ENCODE data around the gene NRP1. TPM values are rescaled to one million over a fixed set of nuclear protein-coding genes. Genes with fewer than 3 reads are reported as not detected.

Gene NRP1
- total and polyA plus RNA-seq, 10 donors = 4.8 to 202 (median 138) TPM

- DNase-seq = no peak
- H3K4me3 ChIP-seq = no peak overlapping the region
- TF ChIP-seq POLR2A (IDR thresholded peaks at IDR 0.05) = no peak
- no peak for TF ChIP-seq POLR2AphosphoS5 (IDR thresholded peaks at IDR 0.05)
- TF ChIP-seq CTCF (IDR thresholded peaks at IDR 0.05 in 8 of 11, conservative IDR thresholded peaks at IDR 0.05 in 3 of 11) = no peak
- H3K4me1 ChIP-seq = peaks cover 0 to 3% (median 0%) of the 10 kb centered on the region in 6 donors
- H3K36me3 ChIP-seq = no peaks in the 10 kb centered on the region
- H3K27me3 ChIP-seq (replicated peaks in 1 of 7) = no peaks in the 10 kb centered on the region
- no peak overlapping the region for H3K27ac ChIP-seq
- intact Hi-C loops (cut with DNase I; ENCODE audit: low total_unique reads) = no loop called here
- 77 to 89% (median 88%) methylated on average over 8 of the region's 8 CpGs for WGBS, 5 donors
- peaks cover 0 to 3% (median 0%) of the 10 kb centered on the region in 8 donors for H3K9me3 ChIP-seq
Observed at GRCh38 chr10:33145451-33146188, 188.8 kb downstream of the NRP1 start.

GRCh38 chr10:33143160-33143728 lies 191.2 kb downstream of the NRP1 start:
- no peak overlapping the region for H3K4me3 ChIP-seq
- H3K27me3 ChIP-seq (replicated peaks in 1 of 7) = no peaks in the 10 kb centered on the region
- 63 to 75% (median 71%) methylated on average over 5 of the region's 5 CpGs for WGBS, 5 donors
- DNase-seq = no peak
- H3K36me3 ChIP-seq = no peaks in the 10 kb centered on the region
- H3K4me1 ChIP-seq = peaks cover 0 to 17% (median 0%) of the 10 kb centered on the region in 6 donors
- H3K27ac ChIP-seq = no peak overlapping the region
- intact Hi-C loops (cut with DNase I; ENCODE audit: low total_unique reads) = no loop called here
- peaks cover 0 to 3% (median 0%) of the 10 kb centered on the region in 8 donors for H3K9me3 ChIP-seq
- TF ChIP-seq POLR2A (IDR thresholded peaks at IDR 0.05) (no peak), CTCF (IDR thresholded peaks at IDR 0.05 in 8 of 11, conservative IDR thresholded peaks at IDR 0.05 in 3 of 11) (no peak), POLR2AphosphoS5 (IDR thresholded peaks at IDR 0.05) (no peak)

GRCh38 chr10:33142295-33142694 lies 192.2 kb downstream of the NRP1 start:
- TF ChIP-seq POLR2AphosphoS5 (IDR thresholded peaks at IDR 0.05) = no peak
- TF ChIP-seq POLR2A (IDR thresholded peaks at IDR 0.05) = no peak
- no peak for TF ChIP-seq CTCF (IDR thresholded peaks at IDR 0.05 in 8 of 11, conservative IDR thresholded peaks at IDR 0.05 in 3 of 11)
- H3K27me3 ChIP-seq (replicated peaks in 1 of 7) = no peaks in the 10 kb centered on the region
- H3K36me3 ChIP-seq = no peaks in the 10 kb centered on the region
- no peak overlapping the region for H3K27ac ChIP-seq
- no peaks in the 10 kb centered on the region for H3K9me3 ChIP-seq
- intact Hi-C loops (cut with DNase I; ENCODE audit: low total_unique reads) = no loop called here
- H3K4me1 ChIP-seq = peaks cover 0 to 27% (median 0%) of the 10 kb centered on the region in 6 donors
- no peak for DNase-seq
- WGBS, 5 donors = 60 to 92% (median 90%) methylated on average over 4 of the region's 4 CpGs
- no peak overlapping the region for H3K4me3 ChIP-seq

GRCh38 chr10:33141251-33141650 lies 193.2 kb downstream of the NRP1 start:
- Histone ChIP-seq H3K36me3 (no peaks in the 10 kb centered on the region), H3K4me1 (peaks cover 0 to 34% (median 0%) of the 10 kb centered on the region in 6 donors), H3K27ac (no peak overlapping the region), H3K9me3 (no peaks in the 10 kb centered on the region), H3K27me3 (replicated peaks in 1 of 7) (no peaks in the 10 kb centered on the region), H3K4me3 (no peak overlapping the region)
- WGBS, 5 donors = 92 to 100% (median 97%) methylated on average over 3 of the region's 3 CpGs
- no peak for DNase-seq
- intact Hi-C loops (cut with DNase I; ENCODE audit: low total_unique reads) = no loop called here
- TF ChIP-seq POLR2AphosphoS5 (IDR thresholded peaks at IDR 0.05) (no peak), CTCF (IDR thresholded peaks at IDR 0.05 in 8 of 11, conservative IDR thresholded peaks at IDR 0.05 in 3 of 11) (no peak), POLR2A (IDR thresholded peaks at IDR 0.05) (no peak)

Measured in spleen (tissue), 11 donors.